Endothelial cell (in vitro differentiated cells): Measurements from ENCODE around the gene PHC2. TPM values are rescaled to one million over a fixed set of nuclear protein-coding genes. Genes with fewer than 3 reads are reported as not detected.
A peak's percentile ranks its signal among the peaks of the same experiment; 100 is the strongest.

Experiments
- DNase-seq: peaks from one replicate; pipeline ENCODE4 v3.0.0; 2021; ENCODE audit warnings: low spot score
- H3K27ac Mint-ChIP-seq: one replicate; pipeline ENCODE4 v1.8.0; 2021; ENCODE audit warnings: mixed read lengths, inconsistent platforms; ENCODE audit not compliant: unreplicated experiment
- H3K27me3 Mint-ChIP-seq: one replicate; pipeline ENCODE4 v1.8.0; 2021; ENCODE audit warnings: mild to moderate bottlenecking, moderate library complexity, mixed read lengths, inconsistent platforms; ENCODE audit not compliant: unreplicated experiment
- H3K36me3 Mint-ChIP-seq: one replicate; pipeline ENCODE4 v1.8.0; 2021; ENCODE audit warnings: mild to moderate bottlenecking, low read depth, mixed read lengths, inconsistent platforms; ENCODE audit not compliant: unreplicated experiment
- H3K4me1 Mint-ChIP-seq: one replicate; pipeline ENCODE4 v1.8.0; 2021; ENCODE audit warnings: mild to moderate bottlenecking, mixed read lengths, inconsistent platforms; ENCODE audit not compliant: unreplicated experiment
- H3K4me3 Mint-ChIP-seq: one replicate; pipeline ENCODE4 v1.8.0; 2021; ENCODE audit warnings: mild to moderate bottlenecking, mixed read lengths, inconsistent platforms; ENCODE audit not compliant: unreplicated experiment
- H3K9me3 Mint-ChIP-seq: one replicate; pipeline ENCODE4 v1.8.0; 2021; ENCODE audit warnings: mixed read lengths, inconsistent platforms; ENCODE audit not compliant: unreplicated experiment
- total RNA-seq: library from RNA; stranded (reverse); fragmentation: NEBNext Ultra II Directional; extraction: Animal tissue kit (Norgen Biotek cat#: 25700); gene quantifications from one replicate; pipeline ENCODE4 v1.2.1, GENCODE V29; 2021; ENCODE audit not compliant: unreplicated experiment
- TF ChIP-seq, protein P1 (sequence below): fragments of 200-600 bp; sonication (generic); IDR thresholded peaks from one replicate; pipeline ENCODE4 v1.5.0; 2021; ENCODE audit warnings: antibody characterized with exemption; ENCODE audit not compliant: unreplicated experiment

Gene PHC2
- total RNA-seq, 1 donor from 2014 or later: 177 TPM

DNA sequence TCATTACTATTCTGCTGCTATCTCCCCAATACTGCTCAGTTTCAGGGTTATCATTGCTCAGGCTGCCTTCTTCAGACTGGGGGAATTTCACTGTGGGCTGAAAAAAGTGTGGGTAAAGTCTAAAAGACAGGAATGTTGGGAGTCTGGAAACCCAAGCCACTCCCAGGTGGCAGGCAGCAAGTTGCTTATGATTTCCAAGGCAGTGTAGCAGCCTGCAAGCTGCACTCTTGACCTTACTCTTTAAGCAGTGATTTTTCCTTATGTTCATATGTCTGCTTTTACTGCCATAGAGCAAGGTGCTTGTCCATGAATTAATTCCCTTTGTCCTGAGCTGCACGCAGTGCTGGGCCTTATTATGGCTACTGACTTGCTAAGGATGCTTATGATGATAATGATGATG lies 53.1 kb downstream of the PHC2 start:
- peaks cover 11% of the 10 kb centered on the region for H3K4me1 Mint-ChIP-seq
- DNase-seq: no peak
- TF ChIP-seq, protein P1, sequence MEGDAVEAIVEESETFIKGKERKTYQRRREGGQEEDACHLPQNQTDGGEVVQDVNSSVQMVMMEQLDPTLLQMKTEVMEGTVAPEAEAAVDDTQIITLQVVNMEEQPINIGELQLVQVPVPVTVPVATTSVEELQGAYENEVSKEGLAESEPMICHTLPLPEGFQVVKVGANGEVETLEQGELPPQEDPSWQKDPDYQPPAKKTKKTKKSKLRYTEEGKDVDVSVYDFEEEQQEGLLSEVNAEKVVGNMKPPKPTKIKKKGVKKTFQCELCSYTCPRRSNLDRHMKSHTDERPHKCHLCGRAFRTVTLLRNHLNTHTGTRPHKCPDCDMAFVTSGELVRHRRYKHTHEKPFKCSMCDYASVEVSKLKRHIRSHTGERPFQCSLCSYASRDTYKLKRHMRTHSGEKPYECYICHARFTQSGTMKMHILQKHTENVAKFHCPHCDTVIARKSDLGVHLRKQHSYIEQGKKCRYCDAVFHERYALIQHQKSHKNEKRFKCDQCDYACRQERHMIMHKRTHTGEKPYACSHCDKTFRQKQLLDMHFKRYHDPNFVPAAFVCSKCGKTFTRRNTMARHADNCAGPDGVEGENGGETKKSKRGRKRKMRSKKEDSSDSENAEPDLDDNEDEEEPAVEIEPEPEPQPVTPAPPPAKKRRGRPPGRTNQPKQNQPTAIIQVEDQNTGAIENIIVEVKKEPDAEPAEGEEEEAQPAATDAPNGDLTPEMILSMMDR: no peak
- H3K36me3 Mint-ChIP-seq: peaks cover 12% of the 10 kb centered on the region
- no peak overlapping the region for H3K27ac Mint-ChIP-seq
- no peaks in the 10 kb centered on the region for H3K9me3 Mint-ChIP-seq
- H3K27me3 Mint-ChIP-seq: peaks cover 2% of the 10 kb centered on the region
- no peak overlapping the region for H3K4me3 Mint-ChIP-seq

DNA sequence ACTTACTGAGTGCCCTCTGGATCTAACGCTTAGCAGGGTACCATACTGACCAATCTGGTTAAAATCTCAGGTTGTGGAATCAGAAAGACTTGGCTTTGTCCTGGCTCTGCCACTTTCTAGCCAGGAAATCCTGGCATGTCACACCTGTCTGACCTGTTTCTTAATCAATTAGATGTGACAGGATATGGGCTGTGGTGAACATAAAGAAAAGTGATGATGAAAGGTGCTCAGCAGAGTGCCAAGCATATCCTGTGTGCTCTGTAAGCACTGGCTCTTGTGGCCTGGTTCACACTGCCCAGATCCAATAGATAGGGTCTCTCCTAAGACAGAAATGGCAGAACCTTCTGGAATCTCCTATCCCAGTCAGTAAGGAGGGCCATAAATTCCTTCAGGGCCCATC lies 53.9 kb downstream of the PHC2 start:
- TF ChIP-seq, protein P1: no peak
- DNase-seq: no peak
- Mint-ChIP-seq H3K27me3 (peaks cover 2% of the 10 kb centered on the region), H3K36me3 (peaks cover 12% of the 10 kb centered on the region), H3K27ac (no peak overlapping the region), H3K4me1 (peaks cover 14% of the 10 kb centered on the region), H3K4me3 (no peak overlapping the region), H3K9me3 (no peaks in the 10 kb centered on the region)

DNA sequence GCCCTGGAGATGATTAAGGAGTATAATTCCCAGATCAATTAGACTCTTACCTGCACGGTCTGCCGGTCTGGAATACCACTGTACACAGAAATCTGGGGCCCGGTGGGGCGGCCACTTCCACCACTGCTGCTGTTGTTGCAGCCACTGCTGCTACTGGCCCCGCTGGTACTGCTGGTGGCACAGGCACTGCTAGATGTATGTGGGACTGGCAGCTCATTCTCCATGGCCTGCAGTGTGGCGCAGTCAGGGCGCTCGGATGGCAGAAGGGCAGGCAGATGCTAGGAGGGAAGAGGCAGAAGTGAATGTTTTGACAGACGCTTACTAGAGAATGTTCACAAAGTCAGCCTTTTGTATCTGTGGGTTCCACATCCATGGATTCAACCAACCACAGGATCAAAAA lies 55.6 kb downstream of the PHC2 start:
- Mint-ChIP-seq H3K4me3 (no peak overlapping the region), H3K27me3 (peaks cover 7% of the 10 kb centered on the region), H3K9me3 (no peaks in the 10 kb centered on the region), H3K27ac (no peak overlapping the region), H3K36me3 (peaks cover 19% of the 10 kb centered on the region), H3K4me1 (peaks cover 14% of the 10 kb centered on the region)
- no peak for DNase-seq
- TF ChIP-seq, protein P1: no peak

DNA sequence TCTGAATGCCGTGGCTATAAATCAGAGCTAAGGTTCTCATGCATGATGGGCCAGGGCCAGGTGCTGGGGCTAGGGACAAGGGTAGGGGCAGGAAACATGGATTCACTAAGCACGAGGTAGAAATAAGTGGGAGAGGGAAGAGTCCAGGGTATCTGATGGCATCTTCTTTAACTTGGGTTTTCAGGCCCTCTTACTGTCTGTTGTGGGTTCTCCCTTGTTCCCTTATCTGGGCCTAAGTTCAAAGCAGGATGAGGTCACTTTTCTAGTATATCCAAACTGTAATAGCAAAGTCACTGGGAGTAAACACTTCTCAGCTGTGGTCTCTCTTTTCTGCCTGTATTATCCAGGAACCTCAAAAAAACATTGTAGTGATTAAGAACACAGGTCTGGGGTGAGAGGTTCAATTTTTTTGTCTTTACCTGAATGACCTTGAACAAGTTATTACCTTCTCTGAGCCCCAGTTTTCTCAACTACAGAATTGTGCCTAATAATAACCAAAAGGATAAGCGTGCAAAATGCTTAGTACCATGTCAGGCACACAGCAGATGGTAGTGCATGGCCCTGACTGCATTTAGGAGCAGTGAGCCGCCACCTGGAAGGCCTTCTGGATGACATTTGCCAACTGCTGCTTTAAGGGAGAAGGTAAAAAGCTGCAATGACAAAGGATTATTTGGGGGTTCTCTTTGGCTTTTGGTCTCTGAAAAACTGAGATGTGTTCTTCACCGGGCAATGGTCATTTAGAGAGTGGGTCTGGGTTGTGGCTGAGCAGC lies 56.4 kb downstream of the PHC2 start:
- H3K27ac Mint-ChIP-seq: no peak overlapping the region
- H3K4me3 Mint-ChIP-seq: no peak overlapping the region
- peaks cover 14% of the 10 kb centered on the region for H3K4me1 Mint-ChIP-seq
- no peaks in the 10 kb centered on the region for H3K9me3 Mint-ChIP-seq
- peaks cover 6% of the 10 kb centered on the region for H3K27me3 Mint-ChIP-seq
- no peak for DNase-seq
- TF ChIP-seq, protein P1: no peak
- peaks cover 19% of the 10 kb centered on the region for H3K36me3 Mint-ChIP-seq

DNA sequence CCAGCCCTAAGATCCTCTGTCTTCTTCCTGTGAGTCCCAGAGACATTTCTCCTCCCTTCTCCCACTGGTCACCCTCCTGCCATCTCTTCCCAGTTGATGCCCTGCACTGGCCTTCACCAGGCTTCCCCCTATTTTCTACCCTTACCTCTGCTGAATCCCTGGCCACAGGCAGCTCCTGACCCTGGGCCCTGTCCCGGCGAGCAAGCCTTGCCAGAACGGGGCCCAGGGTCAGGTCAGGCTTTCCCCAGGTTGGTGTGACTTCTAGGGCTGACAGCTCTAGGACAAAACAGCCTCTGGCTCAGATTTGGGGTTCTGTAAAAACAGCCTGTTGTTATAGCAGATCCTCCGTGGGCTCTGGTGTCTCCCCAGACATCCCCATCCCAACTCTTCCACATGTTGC lies 57.3 kb downstream of the PHC2 start:
- H3K36me3 Mint-ChIP-seq: peaks cover 26% of the 10 kb centered on the region
- H3K4me1 Mint-ChIP-seq: peaks cover 14% of the 10 kb centered on the region
- H3K4me3 Mint-ChIP-seq: peak overlapping the region; percentile 10
- no peak for DNase-seq
- H3K9me3 Mint-ChIP-seq: no peaks in the 10 kb centered on the region
- peaks cover 6% of the 10 kb centered on the region for H3K27me3 Mint-ChIP-seq
- TF ChIP-seq, protein P1: no peak
- H3K27ac Mint-ChIP-seq: no peak overlapping the region
